PFSK-1 (cell line): ENCODE results near the gene MOGAT1.

Source experiments
- REST ChIP-seq, 2 experiments: IDR thresholded peaks; 2 replicates each; pipeline versions ENCODE4 v1.6.1 to v1.8.0; 2011 to 2012; ENCODE audit warnings: low read depth in 2 of 2, low read length in 2 of 2, control low read depth in 1 of 2, inconsistent platforms in 1 of 2, mild to moderate bottlenecking in 1 of 2, moderate library complexity in 1 of 2; ENCODE audit not compliant: insufficient read depth in 1 of 2
- TAF1 ChIP-seq: IDR thresholded peaks from 2 replicates; pipeline ENCODE4 v1.6.1; 2012; ENCODE audit warnings: low read length, control low read depth, borderline replicate concordance; ENCODE audit not compliant: insufficient read depth

DNA sequence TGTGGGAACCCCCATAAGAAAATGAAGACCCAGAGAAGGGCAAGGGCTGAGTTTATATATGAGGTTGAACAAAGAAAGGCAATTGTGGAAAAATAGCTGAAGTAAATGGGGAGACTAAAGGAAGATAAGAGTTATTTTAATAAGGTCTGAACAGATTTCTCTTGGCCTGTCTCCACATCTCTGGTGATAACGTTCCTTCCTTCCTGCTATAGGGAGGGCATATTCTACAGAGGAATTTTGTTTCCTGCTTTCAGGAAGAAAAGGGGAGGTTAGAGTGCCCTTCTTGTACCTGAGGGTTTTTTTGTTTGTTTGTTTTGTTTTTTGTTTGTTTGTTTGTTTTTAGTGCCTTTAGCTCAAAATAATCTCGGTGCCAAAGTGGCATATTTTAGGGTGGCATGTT is 31.6 kb downstream of the MOGAT1 start:
- TF ChIP-seq TAF1 (no peak), REST (IDR thresholded peaks at IDR 0.05; ENCODE audit: insufficient read depth in 1 of 2, low read depth in 2 of 2, low read length in 2 of 2) (no peak)
